HCT116 (cell line): ENCODE results near the gene CYB5R2. TPM values are rescaled to one million over a fixed set of nuclear protein-coding genes. Genes with fewer than 3 reads are reported as not detected.

Source experiments
- ATAC-seq: fragments of 200-7000 bp; cut with Tn5 transposase; 2 replicates; pipeline ENCODE4 v1.9.1; 2020; ENCODE audit warnings: mild to moderate bottlenecking, moderate library complexity
- BruUV-seq: library from RNA; stranded (reverse); fragments of 400-500 nt; replicated peaks from 2 replicates; lab custom pipeline; 2021; lab: Mats Ljungman, UMichigan
- CTCF ChIA-PET: fragments of 300-600 bp; sonication (Branson Sonifier 250); formaldehyde crosslinking; loops from one replicate; lab custom pipeline; 2021; ENCODE audit warnings: antibody characterized with exemption; lab: Charles Lee
- POLR2A ChIA-PET: fragments of 300-600, 350-600 bp; sonication (Branson Sonifier 250); formaldehyde crosslinking; loops from one replicate; lab custom pipeline; 2021; ENCODE audit warnings: antibody characterized with exemption; lab: Charles Lee
- RAD21 ChIA-PET, 2 experiments: fragments of 300-600 bp; sonication (Branson Sonifier 250); formaldehyde crosslinking; loops; one replicate each; lab custom pipeline; 2023; ENCODE audit warnings: low total read pairs in 2 of 2; ENCODE audit not compliant: uncharacterized antibody in 2 of 2, unreplicated experiment in 2 of 2, low non-redundant PET in 1 of 2; lab: Charles Lee
- DNase-seq: peaks from one replicate; pipeline ENCODE4 v3.0.0-alpha.2; 2010; ENCODE audit warnings: low read depth, low spot score
- H2AFZ ChIP-seq: fragments of 200-600 bp; shearing (Covaris generic), sonication (generic); 2 replicates; pipeline ENCODE4 v1.6.1; 2017; ENCODE audit warnings: low read depth, mixed run types, mixed read lengths, antibody characterized with exemption, low read length; ENCODE audit not compliant: poor library complexity, severe bottlenecking
- H3K27ac ChIP-seq: 2 replicates; pipeline ENCODE4 v1.5.1; 2012; ENCODE audit warnings: low read depth, low read length
- H3K27me3 ChIP-seq: fragments of 200-600 bp; sonication (generic); 2 replicates; pipeline ENCODE4 v1.6.1; 2016; ENCODE audit warnings: mixed run types, low read length, mixed read lengths; ENCODE audit not compliant: insufficient read depth
- H3K36me3 ChIP-seq, 2 experiments: fragments of 200-500 bp in 1 of 2; fragments of 200-600 bp in 1 of 2; sonication (Bioruptor generic) in 1 of 2; sonication (generic) in 1 of 2; 2 replicates each; pipeline versions ENCODE4 v1.5.1 to v1.6.1; 2014 to 2016; ENCODE audit warnings: low read length in 2 of 2, inconsistent platforms in 1 of 2, mixed read lengths in 1 of 2, mixed run types in 1 of 2; ENCODE audit not compliant: insufficient read depth in 2 of 2, control insufficient read depth in 1 of 2
- H3K4me1 ChIP-seq, 2 experiments: fragments of 200-600 bp in 1 of 2; sonication (generic) in 1 of 2; 2 replicates each; pipeline versions ENCODE4 v1.5.1 to v1.6.1; 2012 to 2017; ENCODE audit warnings: low read length in 2 of 2, inconsistent platforms in 1 of 2, mild to moderate bottlenecking in 1 of 2, mixed read lengths in 1 of 2, mixed run types in 1 of 2, moderate library complexity in 1 of 2; ENCODE audit not compliant: insufficient read depth in 2 of 2, control insufficient read depth in 1 of 2
- H3K4me2 ChIP-seq: fragments of 200-600 bp; sonication (generic); 2 replicates; pipeline ENCODE4 v1.6.1; 2017; ENCODE audit warnings: mixed run types, low read length, mixed read lengths
- H3K4me3 ChIP-seq, 2 experiments: fragments of 200-600 bp in 1 of 2; sonication (generic) in 1 of 2; replicated peaks in 1 of 2; 2 replicates each; pipeline ENCODE4 v1.5.1; 2011 to 2016; ENCODE audit warnings: low read length in 2 of 2, control low read depth in 1 of 2, low read depth in 1 of 2, mild to moderate bottlenecking in 1 of 2, mixed read lengths in 1 of 2, mixed run types in 1 of 2
- H3K79me2 ChIP-seq: fragments of 200-600 bp; sonication (generic); 2 replicates; pipeline ENCODE4 v1.6.1; 2017; ENCODE audit warnings: mild to moderate bottlenecking, mixed run types, low read length, moderate library complexity, mixed read lengths; ENCODE audit not compliant: insufficient read depth
- H3K9ac ChIP-seq: fragments of 200-600 bp; sonication (generic); 2 replicates; pipeline ENCODE4 v1.6.1; 2016; ENCODE audit warnings: low read length, mixed read lengths
- H3K9me2 ChIP-seq: fragments of 200-600 bp; sonication (generic), shearing (Covaris generic); 2 replicates; pipeline ENCODE4 v1.6.1; 2017; ENCODE audit warnings: mixed run types, mild to moderate bottlenecking, moderate library complexity; ENCODE audit not compliant: insufficient read depth
- H3K9me3 ChIP-seq, 2 experiments: fragments of 200-500 bp in 1 of 2; fragments of 200-600 bp in 1 of 2; sonication (Bioruptor generic) in 1 of 2; sonication (generic) in 1 of 2; 2 replicates each; pipeline ENCODE4 v1.6.1; 2014 to 2017; ENCODE audit warnings: low read length in 2 of 2, mixed read lengths in 2 of 2, inconsistent platforms in 1 of 2, low read depth in 1 of 2, mild to moderate bottlenecking in 1 of 2, mixed run types in 1 of 2, moderate library complexity in 1 of 2; ENCODE audit not compliant: control insufficient read depth in 1 of 2, insufficient read depth in 1 of 2
- H4K20me1 ChIP-seq: fragments of 200-600 bp; sonication (generic), shearing (Covaris generic); 2 replicates; pipeline ENCODE4 v1.6.1; 2017; ENCODE audit warnings: mixed run types, mild to moderate bottlenecking, moderate library complexity; ENCODE audit not compliant: insufficient read depth
- CBX3 ChIP-seq: IDR thresholded peaks from 2 replicates; pipeline ENCODE4 v1.6.1; 2012; ENCODE audit warnings: low read depth
- CEBPB ChIP-seq: IDR thresholded peaks from 2 replicates; pipeline ENCODE4 v1.6.1; 2012; ENCODE audit warnings: low read depth
- ELF1 ChIP-seq: IDR thresholded peaks from 2 replicates; pipeline ENCODE4 v1.6.1; 2012; ENCODE audit warnings: low read depth, borderline replicate concordance
- JUND ChIP-seq: IDR thresholded peaks from 2 replicates; pipeline ENCODE4 v1.6.1; 2012
- POLR2AphosphoS5 ChIP-seq: IDR thresholded peaks from 2 replicates; pipeline ENCODE4 v1.6.1; 2011; ENCODE audit warnings: mild to moderate bottlenecking, low read depth, low read length, moderate library complexity
- SIN3A ChIP-seq: IDR thresholded peaks from 2 replicates; pipeline ENCODE4 v1.6.1; 2012; ENCODE audit warnings: low read depth
- SP1 ChIP-seq: IDR thresholded peaks from 2 replicates; pipeline ENCODE4 v1.6.1; 2012; ENCODE audit warnings: low read depth
- SRF ChIP-seq: IDR thresholded peaks from 2 replicates; pipeline ENCODE4 v1.6.1; 2012; ENCODE audit warnings: low read depth
- YY1 ChIP-seq: IDR thresholded peaks from 2 replicates; pipeline ENCODE4 v1.6.1; 2011; ENCODE audit warnings: low read length, low read depth, moderate library complexity, mild to moderate bottlenecking; ENCODE audit not compliant: insufficient replicate concordance; ENCODE audit errors: extremely low read depth
- ZFX ChIP-seq: fragments of 450-650 bp; IDR thresholded peaks from 2 replicates; pipeline ENCODE4 v1.6.1; 2017
- ZNF274 ChIP-seq: fragments of 200-500 bp; sonication (Bioruptor generic); IDR thresholded peaks from 2 replicates; pipeline ENCODE4 v1.6.1; 2014; ENCODE audit warnings: mild to moderate bottlenecking, low read depth, low read length, inconsistent platforms
- intact Hi-C: fragments of 100-400 bp; cut with micrococcal nuclease; formaldehyde crosslinking; loops from 2 replicates; pipeline ENCODE4 v1.10.0; 2022
- total RNA-seq: library from RNA; stranded (reverse); gene quantifications from one replicate; pipeline ENCODE4 v1.2.1, GENCODE V29; 2021; ENCODE audit not compliant: unreplicated experiment
- TF ChIP-seq, protein P1 (sequence below): IDR thresholded peaks from 2 replicates; pipeline ENCODE4 v1.6.1; 2011; ENCODE audit warnings: mild to moderate bottlenecking, low read length, moderate library complexity; ENCODE audit not compliant: insufficient replicate concordance; ENCODE audit errors: extremely low read depth
- TF ChIP-seq, protein P2 (sequence below): IDR thresholded peaks from 2 replicates; pipeline ENCODE4 v1.6.1; 2012
- TF ChIP-seq, protein P3 (sequence below), 3 experiments: fragments of 200-600 bp in 1 of 3; sonication (generic) in 1 of 3; IDR thresholded peaks in 2 of 3; conservative IDR thresholded peaks in 1 of 3; 2 replicates each; pipeline ENCODE4 v1.5.1; 2012 to 2017; ENCODE audit warnings: low read depth in 2 of 3, low read length in 2 of 3, antibody characterized with exemption in 1 of 3, borderline replicate concordance in 1 of 3, control low read depth in 1 of 3, mild to moderate bottlenecking in 1 of 3, mixed read lengths in 1 of 3, mixed run types in 1 of 3, moderate library complexity in 1 of 3; ENCODE audit not compliant: insufficient read depth in 1 of 3

CYB5R2 gene
- total RNA-seq, 1 experiment from 2014 or later: 14.4 TPM

DNA sequence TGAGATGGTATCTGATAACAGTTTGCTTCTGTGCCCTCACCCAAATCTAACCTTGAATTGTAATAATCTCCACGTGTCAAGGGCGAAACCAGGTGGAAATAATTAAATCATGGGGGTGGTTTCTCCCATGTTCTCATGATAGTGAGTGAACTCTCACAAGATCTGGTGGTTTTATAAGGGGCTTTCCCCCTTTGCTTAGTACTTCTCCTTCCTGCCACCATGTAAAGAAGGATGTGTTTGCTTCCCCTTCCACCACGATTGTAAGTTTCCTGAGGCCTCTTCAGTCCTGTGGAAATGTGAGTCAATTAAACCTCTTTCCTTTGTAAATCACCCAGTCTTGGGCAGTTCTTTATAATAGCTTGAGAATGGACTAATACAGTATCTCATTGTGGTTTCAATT is 41.5 kb upstream of the CYB5R2 start:
- Histone ChIP-seq H3K9me3 (no peaks in the 10 kb centered on the region), H2AFZ (no peak overlapping the region), H3K4me2 (no peak overlapping the region), H3K9ac (no peak overlapping the region), H3K36me3 (no peaks in the 10 kb centered on the region), H3K9me2 (no peaks in the 10 kb centered on the region), H3K27me3 (peaks cover 27% of the 10 kb centered on the region), H3K4me1 (no peaks in the 10 kb centered on the region), H4K20me1 (no peaks in the 10 kb centered on the region), H3K27ac (no peak overlapping the region), H3K4me3 (no peak overlapping the region), H3K79me2 (no peaks in the 10 kb centered on the region)
- ChIA-PET RAD21 (no interaction called here), CTCF (no interaction called here), POLR2A (no interaction called here)
- DNase-seq (no peak), ATAC-seq (no peak)
- TF ChIP-seq ELF1 (no peak), YY1 (no peak), CBX3 (no peak), ZFX (no peak), JUND (no peak), SIN3A (no peak), SP1 (no peak), POLR2AphosphoS5 (no peak), SRF (no peak), ZNF274 (no peak), CEBPB (no peak)
- TF ChIP-seq, protein P1, sequence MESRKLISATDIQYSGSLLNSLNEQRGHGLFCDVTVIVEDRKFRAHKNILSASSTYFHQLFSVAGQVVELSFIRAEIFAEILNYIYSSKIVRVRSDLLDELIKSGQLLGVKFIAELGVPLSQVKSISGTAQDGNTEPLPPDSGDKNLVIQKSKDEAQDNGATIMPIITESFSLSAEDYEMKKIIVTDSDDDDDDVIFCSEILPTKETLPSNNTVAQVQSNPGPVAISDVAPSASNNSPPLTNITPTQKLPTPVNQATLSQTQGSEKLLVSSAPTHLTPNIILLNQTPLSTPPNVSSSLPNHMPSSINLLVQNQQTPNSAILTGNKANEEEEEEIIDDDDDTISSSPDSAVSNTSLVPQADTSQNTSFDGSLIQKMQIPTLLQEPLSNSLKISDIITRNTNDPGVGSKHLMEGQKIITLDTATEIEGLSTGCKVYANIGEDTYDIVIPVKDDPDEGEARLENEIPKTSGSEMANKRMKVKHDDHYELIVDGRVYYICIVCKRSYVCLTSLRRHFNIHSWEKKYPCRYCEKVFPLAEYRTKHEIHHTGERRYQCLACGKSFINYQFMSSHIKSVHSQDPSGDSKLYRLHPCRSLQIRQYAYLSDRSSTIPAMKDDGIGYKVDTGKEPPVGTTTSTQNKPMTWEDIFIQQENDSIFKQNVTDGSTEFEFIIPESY: no peak
- TF ChIP-seq, protein P2, sequence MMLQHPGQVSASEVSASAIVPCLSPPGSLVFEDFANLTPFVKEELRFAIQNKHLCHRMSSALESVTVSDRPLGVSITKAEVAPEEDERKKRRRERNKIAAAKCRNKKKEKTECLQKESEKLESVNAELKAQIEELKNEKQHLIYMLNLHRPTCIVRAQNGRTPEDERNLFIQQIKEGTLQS: no peak
- TF ChIP-seq, protein P3, sequence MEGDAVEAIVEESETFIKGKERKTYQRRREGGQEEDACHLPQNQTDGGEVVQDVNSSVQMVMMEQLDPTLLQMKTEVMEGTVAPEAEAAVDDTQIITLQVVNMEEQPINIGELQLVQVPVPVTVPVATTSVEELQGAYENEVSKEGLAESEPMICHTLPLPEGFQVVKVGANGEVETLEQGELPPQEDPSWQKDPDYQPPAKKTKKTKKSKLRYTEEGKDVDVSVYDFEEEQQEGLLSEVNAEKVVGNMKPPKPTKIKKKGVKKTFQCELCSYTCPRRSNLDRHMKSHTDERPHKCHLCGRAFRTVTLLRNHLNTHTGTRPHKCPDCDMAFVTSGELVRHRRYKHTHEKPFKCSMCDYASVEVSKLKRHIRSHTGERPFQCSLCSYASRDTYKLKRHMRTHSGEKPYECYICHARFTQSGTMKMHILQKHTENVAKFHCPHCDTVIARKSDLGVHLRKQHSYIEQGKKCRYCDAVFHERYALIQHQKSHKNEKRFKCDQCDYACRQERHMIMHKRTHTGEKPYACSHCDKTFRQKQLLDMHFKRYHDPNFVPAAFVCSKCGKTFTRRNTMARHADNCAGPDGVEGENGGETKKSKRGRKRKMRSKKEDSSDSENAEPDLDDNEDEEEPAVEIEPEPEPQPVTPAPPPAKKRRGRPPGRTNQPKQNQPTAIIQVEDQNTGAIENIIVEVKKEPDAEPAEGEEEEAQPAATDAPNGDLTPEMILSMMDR (IDR thresholded peaks at IDR 0.05 in 2 of 3, conservative IDR thresholded peaks at IDR 0.05 in 1 of 3; ENCODE audit: borderline replicate concordance in 1 of 3, insufficient read depth in 1 of 3, low read depth in 2 of 3, low read length in 2 of 3): no peak
- BruUV-seq: no TSS peak
- intact Hi-C loops: no loop called here
